Suppressor macrophage treated with lipopolysaccharide for 4 hours (primary cell): ENCODE measurements around the gene FOXK1.
"Not testable (repeated sequence)": the region's sequence is repeated elsewhere in the genome, so short reads cannot be mapped to it uniquely, and the experiment has no call there.

Source experiments
- DNase-seq: peaks from one replicate; pipeline ENCODE4 v3.0.0-alpha.2; 2020

The FOXK1 gene

GRCh38 chr7:4681886-4682620 is at the start of gene FOXK1:
TSS of gene FOXK1 (plus strand) at chr7:4682295. CDS start at chr7:4682309, 14 bp downstream.
- DNase-seq, result peak; percentile 89

- DNase-seq, result peak; percentile 25
These were observed 49.1 kb upstream of the FOXK1 start for GRCh38 chr7:4633012-4633411.

GRCh38 chr7:4634166-4634565 is 47.9 kb upstream of the FOXK1 start:
- DNase-seq, result peak; percentile 24

- no peak for DNase-seq
These were observed 43.1 kb upstream of the FOXK1 start for GRCh38 chr7:4638781-4639575.

- no peak for DNase-seq
These were observed 40.9 kb upstream of the FOXK1 start for GRCh38 chr7:4641091-4641666.

- DNase-seq, result peak; percentile 98
These were observed 40.2 kb upstream of the FOXK1 start for GRCh38 chr7:4641667-4642467.

GRCh38 chr7:4642468-4643203 is 39.5 kb upstream of the FOXK1 start:
- no peak for DNase-seq

- DNase-seq, result not testable (repeated sequence)
These were observed 39.0 kb upstream of the FOXK1 start for GRCh38 chr7:4643204-4643471.

DNA sequence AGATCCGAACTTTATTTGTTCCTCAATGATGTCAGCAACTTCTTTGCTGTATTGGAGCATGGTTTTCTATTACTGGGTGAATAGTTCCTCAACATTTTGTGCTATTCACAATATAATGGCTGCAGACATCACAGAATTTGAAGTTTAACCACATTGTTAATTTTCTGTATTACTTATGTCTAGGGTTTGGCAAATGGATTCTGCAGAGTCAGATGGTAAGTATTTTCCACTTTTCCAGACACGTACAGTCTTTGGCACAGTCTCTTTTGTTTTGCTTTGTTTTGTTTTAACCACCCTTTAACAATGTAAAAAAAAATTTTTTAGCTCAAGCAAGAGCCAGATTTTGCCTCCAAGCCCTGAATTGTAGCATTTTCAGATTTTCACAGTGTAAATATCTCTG is 36.8 kb upstream of the FOXK1 start:
- no peak for DNase-seq

- no peak for DNase-seq
These were observed 34.0 kb upstream of the FOXK1 start for GRCh38 chr7:4648111-4648510.

- no peak for DNase-seq
These were observed 31.6 kb upstream of the FOXK1 start for GRCh38 chr7:4650433-4651047.

- no peak for DNase-seq
These were observed 28.3 kb upstream of the FOXK1 start for GRCh38 chr7:4653771-4654170.

DNA sequence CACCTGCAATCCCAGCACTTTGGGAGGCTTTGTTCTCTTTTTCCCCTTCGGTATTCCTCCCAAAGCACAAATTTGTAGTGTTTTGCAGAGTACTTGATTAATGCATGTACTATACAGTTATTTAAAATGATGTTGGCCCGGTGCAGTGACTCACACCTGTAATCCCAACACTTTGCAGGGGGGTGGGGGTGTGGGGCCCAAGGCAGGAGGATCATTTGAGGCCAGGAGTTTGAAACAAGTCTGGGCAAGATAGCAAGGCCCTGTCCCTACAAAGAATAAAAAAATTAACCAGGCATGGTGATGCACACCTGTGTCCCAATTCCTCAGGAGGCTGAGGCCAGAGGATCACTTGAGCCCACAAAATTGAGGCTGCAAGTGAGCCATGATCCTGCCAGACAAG is 26.8 kb upstream of the FOXK1 start:
- no peak for DNase-seq

- DNase-seq, result no peak
These were observed 26.2 kb upstream of the FOXK1 start for GRCh38 chr7:4655896-4656295.

- DNase-seq, result no peak
These were observed 24.3 kb upstream of the FOXK1 start for GRCh38 chr7:4657640-4658417.

GRCh38 chr7:4659551-4660286 is 22.4 kb upstream of the FOXK1 start:
- DNase-seq, result peak; percentile 27

DNA sequence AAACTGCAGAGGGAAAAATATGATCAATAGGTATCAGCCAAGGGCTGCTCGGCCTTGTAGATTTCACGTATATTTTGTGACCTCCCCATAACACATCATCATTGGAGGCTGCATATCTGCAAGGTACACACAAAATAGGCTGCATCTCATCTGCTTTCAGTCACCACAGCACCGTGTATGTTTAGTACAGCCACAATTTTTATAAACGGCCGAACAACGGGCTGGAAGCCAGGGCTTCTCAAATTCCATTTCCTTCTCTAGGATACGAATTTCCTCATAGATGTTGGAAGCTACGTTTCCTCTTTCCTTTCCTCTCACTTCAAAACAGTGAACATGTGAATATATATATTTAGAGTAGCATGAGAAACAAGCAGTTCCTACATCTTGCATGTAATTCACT is 20.2 kb upstream of the FOXK1 start:
- DNase-seq, result no peak

- DNase-seq, result no peak
These were observed 18.7 kb upstream of the FOXK1 start for GRCh38 chr7:4663239-4664018.

DNA sequence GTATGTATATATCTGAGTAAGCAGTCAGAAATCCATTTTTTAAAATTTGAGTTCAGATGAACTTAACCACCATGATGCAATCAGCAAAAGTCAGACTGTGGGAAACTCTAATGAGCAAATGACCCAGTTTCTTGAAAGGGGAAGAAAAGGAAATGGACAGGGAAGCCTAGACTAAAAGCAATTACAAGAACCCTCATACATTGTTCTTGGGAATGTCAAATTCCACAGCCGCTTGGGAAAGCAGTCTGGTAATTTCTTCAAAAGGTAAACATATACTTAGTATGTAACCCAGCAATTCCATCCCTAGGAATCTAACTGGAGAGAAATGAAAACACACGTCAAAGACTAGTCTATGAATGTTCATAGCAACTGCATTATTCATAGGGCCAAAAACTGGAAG is 16.4 kb upstream of the FOXK1 start:
- DNase-seq, result peak; percentile 38
